Fibroblast of gingiva (primary cell): ENCODE results near the gene CEP126.
A peak's percentile ranks its signal among the peaks of the same experiment; 100 is the strongest.

ENCODE experiments used
- DNase-seq: peaks from one replicate; pipeline ENCODE4 v3.0.0-alpha.2; 2011; ENCODE audit warnings: low read depth

The CEP126 gene

GRCh38 chr11:101914738-101915426 lies at the start of gene CEP126:
TSS of gene CEP126 (plus strand) at chr11:101915010. CDS start at chr11:101915285, 275 bp downstream.
- peak; percentile 99 for DNase-seq

GRCh38 chr11:101866619-101867491 lies 48.0 kb upstream of the CEP126 start:
- peak; percentile 73 for DNase-seq

GRCh38 chr11:101867951-101868350 lies 46.9 kb upstream of the CEP126 start:
- DNase-seq = no peak

GRCh38 chr11:101870510-101870909 lies 44.3 kb upstream of the CEP126 start:
- DNase-seq = peak; percentile 71

GRCh38 chr11:101872171-101872882 lies 42.5 kb upstream of the CEP126 start:
- no peak for DNase-seq

GRCh38 chr11:101880222-101880621 lies 34.6 kb upstream of the CEP126 start:
- DNase-seq = peak; percentile 69

GRCh38 chr11:101881586-101881985 lies 33.2 kb upstream of the CEP126 start:
- no peak for DNase-seq

- no peak for DNase-seq
These were observed 29.2 kb upstream of the CEP126 start for GRCh38 chr11:101885631-101886030.

- DNase-seq = no peak
These were observed 25.0 kb upstream of the CEP126 start for GRCh38 chr11:101889767-101890166.

GRCh38 chr11:101894505-101894904 lies 20.3 kb upstream of the CEP126 start:
- DNase-seq = no peak

GRCh38 chr11:101907815-101908214 lies 7.0 kb upstream of the CEP126 start:
- DNase-seq = peak; percentile 16

- no peak for DNase-seq
These were observed 5.7 kb upstream of the CEP126 start for GRCh38 chr11:101909087-101909486.

GRCh38 chr11:101912823-101913284 lies 2.0 kb upstream of the CEP126 start:
- peak; percentile 19 for DNase-seq

- peak; percentile 4 for DNase-seq
These were observed 1.2 kb upstream of the CEP126 start for GRCh38 chr11:101913656-101914055.

- peak; percentile 79 for DNase-seq
These were observed 471 bp upstream of the CEP126 start for GRCh38 chr11:101914341-101914737.

- DNase-seq = peak; percentile 88
These were observed 1.0 kb downstream of the CEP126 start for GRCh38 chr11:101915791-101916291.

- DNase-seq = no peak
These were observed 1.6 kb downstream of the CEP126 start, which contains the start of gene ANGPTL5 for GRCh38 chr11:101916422-101916821. TSS of gene ANGPTL5 (minus strand) at chr11:101916522. CDS start at chr11:101907909, 8,613 bp downstream.

- DNase-seq = no peak
These were observed 2.4 kb downstream of the CEP126 start for GRCh38 chr11:101917226-101917625.

- no peak for DNase-seq
These were observed 6.2 kb downstream of the CEP126 start for GRCh38 chr11:101920992-101921391.

- DNase-seq = no peak
These were observed 8.7 kb downstream of the CEP126 start for GRCh38 chr11:101923554-101923953.

- no peak for DNase-seq
These were observed 14.6 kb downstream of the CEP126 start for GRCh38 chr11:101929294-101929915.

GRCh38 chr11:101931692-101932091 lies 16.9 kb downstream of the CEP126 start:
- DNase-seq = no peak
